Lower leg skin (tissue), 4 donors: ENCODE results near the gene SPACDR. TPM values are rescaled to one million over a fixed set of nuclear protein-coding genes. Genes with fewer than 3 reads are reported as not detected.

Experiments used
- DNase-seq, 2 donors: peaks; one replicate each; pipeline ENCODE4 v3.0.0-alpha.2; 2019; ENCODE audit warnings: low spot score in 2 of 2
- H3K4me3 ChIP-seq: fragments of 200-600 bp; sonication (generic); 2 replicates; pipeline ENCODE4 v1.5.1; 2017; ENCODE audit warnings: mild to moderate bottlenecking, low read depth; ENCODE audit not compliant: poor library complexity, severe bottlenecking
- CTCF ChIP-seq, 3 donors: fragments of 450-650 bp; IDR thresholded peaks; one replicate each; pipeline ENCODE4 v1.5.1; 2016; ENCODE audit warnings: antibody characterized with exemption in 3 of 3, mild to moderate bottlenecking in 3 of 3, moderate library complexity in 2 of 3
- POLR2A ChIP-seq, 2 donors: fragments of 450-650 bp; IDR thresholded peaks; one replicate each; pipeline ENCODE4 v1.6.1; 2016 to 2017; ENCODE audit warnings: antibody characterized with exemption in 2 of 2, mild to moderate bottlenecking in 1 of 2, moderate library complexity in 1 of 2
- WGBS, 2 donors: methylation state at CpG; one replicate each; pipeline ENCODE4 v1.1.5; 2018; 5-methylcytosine and 5-hydroxymethylcytosine counted together
- intact Hi-C: fragments of 100-400 bp; cut with DNase I; formaldehyde crosslinking; loops from one replicate; pipeline ENCODE4 v1.15.0; 2023; ENCODE audit warnings: low total_unique reads
- total RNA-seq, 4 donors: library from RNA; depleted of rRNA; stranded (reverse); fragments of >200 nt; gene quantifications; one replicate each; pipeline ENCODE4 v1.1.0, GENCODE V29; 2016

SPACDR gene
- total RNA-seq, 4 donors from 2014 or later = 0.26 to 1.5 TPM; not detected in 2

GRCh38 chr7:100491192-100491578 lies 27.1 kb upstream of the SPACDR start:
- DNase-seq = no peak
- no peak overlapping the region for H3K4me3 ChIP-seq
- no peak for TF ChIP-seq POLR2A (IDR thresholded peaks at IDR 0.05)
- no peak for TF ChIP-seq CTCF (IDR thresholded peaks at IDR 0.05)
- 96 to 97% methylated on average over 5 of the region's 5 CpGs for WGBS, 2 donors
- intact Hi-C loops = no loop called here

- 90 to 91% methylated on average over 23 to 25 of the region's 25 CpGs for WGBS, 2 donors
- no peak for TF ChIP-seq POLR2A (IDR thresholded peaks at IDR 0.05)
- no peak for TF ChIP-seq CTCF (IDR thresholded peaks at IDR 0.05)
- intact Hi-C loops = no loop called here
- DNase-seq = no peak
- no peak overlapping the region for H3K4me3 ChIP-seq
Observed at GRCh38 chr7:100490483-100491191, 26.6 kb upstream of the SPACDR start.

DNA sequence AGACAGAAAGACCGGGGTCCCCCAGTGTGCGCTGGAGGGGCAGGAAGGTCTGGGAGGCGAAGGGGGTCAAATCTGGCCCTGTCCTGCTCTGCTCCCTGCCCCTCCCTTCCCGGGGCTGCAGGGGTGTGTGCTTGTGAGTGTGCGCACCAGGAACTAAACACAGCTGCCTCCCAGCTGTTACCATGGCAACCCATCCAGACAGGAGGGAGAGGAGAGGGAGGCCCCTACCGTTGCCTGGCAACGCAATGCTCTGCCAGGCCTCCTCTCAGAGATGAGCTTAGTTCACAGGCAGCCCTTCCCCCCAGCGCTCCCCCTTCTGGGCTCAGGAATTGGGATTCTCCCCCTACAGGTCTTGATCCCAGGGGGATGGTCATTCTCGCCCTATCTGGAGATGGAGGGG lies 25.8 kb upstream of the SPACDR start:
- no peak overlapping the region for H3K4me3 ChIP-seq
- TF ChIP-seq CTCF (IDR thresholded peaks at IDR 0.05) = no peak
- TF ChIP-seq POLR2A (IDR thresholded peaks at IDR 0.05) = no peak
- DNase-seq = no peak
- intact Hi-C loops = no loop called here
- 53 to 57% methylated on average over 6 to 9 of the region's 9 CpGs for WGBS, 2 donors

GRCh38 chr7:100489121-100489520 lies 25.1 kb upstream of the SPACDR start:
- 87 to 94% methylated on average over 2 to 3 of the region's 10 CpGs for WGBS, 2 donors

GRCh38 chr7:100488333-100489095 lies 24.5 kb upstream of the SPACDR start:
- no peak overlapping the region for H3K4me3 ChIP-seq
- intact Hi-C loops = no loop called here
- TF ChIP-seq POLR2A (IDR thresholded peaks at IDR 0.05) = no peak
- TF ChIP-seq CTCF (IDR thresholded peaks at IDR 0.05) = no peak
- WGBS, 2 donors = 94% methylated on average over 29 to 32 of the region's 44 CpGs
- DNase-seq = no peak

More at GRCh38 chr7:100489121-100489520, 25.1 kb upstream of the SPACDR start:
- intact Hi-C loops = no loop called here
- TF ChIP-seq CTCF (IDR thresholded peaks at IDR 0.05) (no peak), POLR2A (IDR thresholded peaks at IDR 0.05) (no peak)
- H3K4me3 ChIP-seq = no peak overlapping the region
- no peak for DNase-seq
